WERI-Rb-1 (cell line): Measurements from ENCODE around the gene TLK1.

ENCODE experiments used
- DNase-seq: peaks from one replicate; pipeline ENCODE4 v3.0.0-alpha.2; 2020
- H3K27ac ChIP-seq: fragments of 250-450 bp; sonication (Bioruptor Pico); 2 replicates; pipeline ENCODE4 v1.5.1; 2020; ENCODE audit warnings: mild to moderate bottlenecking, moderate library complexity
- H3K27me3 ChIP-seq: fragments of 250-450 bp; sonication (Bioruptor Pico); 2 replicates; pipeline ENCODE4 v1.5.1; 2021; ENCODE audit warnings: mild to moderate bottlenecking, low read depth, moderate library complexity; ENCODE audit not compliant: insufficient read depth, severe bottlenecking
- H3K36me3 ChIP-seq: fragments of 250-450 bp; sonication (Bioruptor Pico); 2 replicates; pipeline ENCODE4 v1.5.1; 2020; ENCODE audit warnings: mild to moderate bottlenecking, moderate library complexity
- H3K4me3 ChIP-seq: 2 replicates; pipeline ENCODE4 v1.5.1; 2011; ENCODE audit warnings: low read depth, mild to moderate bottlenecking, control low read depth, low read length
- H3K9me3 ChIP-seq: fragments of 250-450 bp; sonication (Bioruptor Pico); 2 replicates; pipeline ENCODE4 v1.5.1; 2021; ENCODE audit warnings: mild to moderate bottlenecking, moderate library complexity; ENCODE audit not compliant: severe bottlenecking
- CTCF ChIP-seq: IDR thresholded peaks from 2 replicates; pipeline ENCODE4 v1.5.1; 2011; ENCODE audit warnings: low read depth, mild to moderate bottlenecking, control low read depth, inconsistent platforms, low read length

Gene TLK1

GRCh38 chr2:170985407-170985806 is 175.3 kb downstream of the TLK1 start:
- Histone ChIP-seq H3K27me3 (no peaks in the 10 kb centered on the region), H3K27ac (no peak overlapping the region), H3K4me3 (no peak overlapping the region), H3K36me3 (no peaks in the 10 kb centered on the region), H3K9me3 (no peaks in the 10 kb centered on the region)
- TF ChIP-seq CTCF = no peak
- DNase-seq = no peak

GRCh38 chr2:170984079-170984478 is 176.6 kb downstream of the TLK1 start:
- Histone ChIP-seq H3K9me3 (no peaks in the 10 kb centered on the region), H3K36me3 (no peaks in the 10 kb centered on the region), H3K4me3 (no peak overlapping the region), H3K27ac (no peak overlapping the region), H3K27me3 (no peaks in the 10 kb centered on the region)
- no peak for DNase-seq
- no peak for TF ChIP-seq CTCF

GRCh38 chr2:170975943-170976270 is 184.8 kb downstream of the TLK1 start:
- H3K36me3 ChIP-seq = no peaks in the 10 kb centered on the region
- H3K9me3 ChIP-seq = no peaks in the 10 kb centered on the region
- DNase-seq = no peak
- no peak overlapping the region for H3K4me3 ChIP-seq
- no peak overlapping the region for H3K27ac ChIP-seq
- TF ChIP-seq CTCF = no peak
- H3K27me3 ChIP-seq = no peaks in the 10 kb centered on the region

GRCh38 chr2:170975127-170975942 is 185.4 kb downstream of the TLK1 start:
- no peak for TF ChIP-seq CTCF
- DNase-seq = no peak
- H3K4me3 ChIP-seq = no peak overlapping the region

GRCh38 chr2:170974304-170974993 is 186.2 kb downstream of the TLK1 start:
- TF ChIP-seq CTCF = no peak
- Histone ChIP-seq H3K9me3 (no peaks in the 10 kb centered on the region), H3K27me3 (no peaks in the 10 kb centered on the region), H3K36me3 (no peaks in the 10 kb centered on the region), H3K27ac (no peak overlapping the region), H3K4me3 (no peak overlapping the region)
- no peak for DNase-seq

More at GRCh38 chr2:170975127-170975942, 185.4 kb downstream of the TLK1 start:
- Histone ChIP-seq H3K9me3 (no peaks in the 10 kb centered on the region), H3K36me3 (no peaks in the 10 kb centered on the region), H3K27ac (no peak overlapping the region), H3K27me3 (no peaks in the 10 kb centered on the region)
